GM19099 (cell line): ENCODE data around the gene RESF1.

ENCODE experiments used
- POLR2A ChIP-seq: IDR thresholded peaks from 3 replicates; pipeline ENCODE4 v1.6.1; 2011; ENCODE audit warnings: low read depth; ENCODE audit not compliant: insufficient read length; ENCODE audit errors: extremely low read depth

Gene RESF1, protein sequence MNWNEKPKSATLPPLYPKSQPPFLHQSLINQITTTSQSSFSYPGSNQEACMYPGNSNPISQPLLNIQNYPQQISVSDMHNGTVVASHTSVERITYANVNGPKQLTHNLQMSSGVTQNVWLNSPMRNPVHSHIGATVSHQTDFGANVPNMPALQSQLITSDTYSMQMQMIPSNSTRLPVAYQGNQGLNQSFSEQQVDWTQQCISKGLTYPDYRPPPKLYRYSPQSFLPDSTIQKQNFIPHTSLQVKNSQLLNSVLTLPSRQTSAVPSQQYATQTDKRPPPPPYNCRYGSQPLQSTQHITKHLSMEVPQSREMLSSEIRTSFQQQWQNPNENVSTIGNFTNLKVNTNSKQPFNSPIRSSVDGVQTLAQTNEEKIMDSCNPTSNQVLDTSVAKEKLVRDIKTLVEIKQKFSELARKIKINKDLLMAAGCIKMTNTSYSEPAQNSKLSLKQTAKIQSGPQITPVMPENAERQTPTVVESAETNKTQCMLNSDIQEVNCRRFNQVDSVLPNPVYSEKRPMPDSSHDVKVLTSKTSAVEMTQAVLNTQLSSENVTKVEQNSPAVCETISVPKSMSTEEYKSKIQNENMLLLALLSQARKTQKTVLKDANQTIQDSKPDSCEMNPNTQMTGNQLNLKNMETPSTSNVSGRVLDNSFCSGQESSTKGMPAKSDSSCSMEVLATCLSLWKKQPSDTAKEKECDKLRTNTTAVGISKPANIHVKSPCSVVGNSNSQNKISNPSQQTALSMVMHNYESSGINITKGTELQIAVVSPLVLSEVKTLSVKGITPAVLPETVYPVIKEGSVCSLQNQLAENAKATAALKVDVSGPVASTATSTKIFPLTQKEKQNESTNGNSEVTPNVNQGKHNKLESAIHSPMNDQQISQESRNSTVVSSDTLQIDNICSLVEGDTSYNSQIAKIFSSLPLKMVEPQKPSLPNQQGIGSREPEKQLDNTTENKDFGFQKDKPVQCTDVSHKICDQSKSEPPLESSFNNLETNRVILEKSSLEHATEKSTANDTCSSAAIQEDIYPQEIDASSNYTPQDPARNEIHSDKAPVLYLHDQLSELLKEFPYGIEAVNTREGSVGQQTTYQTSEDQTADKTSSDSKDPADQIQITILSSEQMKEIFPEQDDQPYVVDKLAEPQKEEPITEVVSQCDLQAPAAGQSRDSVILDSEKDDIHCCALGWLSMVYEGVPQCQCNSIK (N-terminal part only)

GRCh38 chr12:31959161-31959700 is at the start of gene RESF1:
Gene RESF1, plus strand, starts transcription at chr12:31959415. Its CDS starts 21,541 bp downstream, at chr12:31980956.
- peak; percentile 90 for TF ChIP-seq POLR2A

DNA sequence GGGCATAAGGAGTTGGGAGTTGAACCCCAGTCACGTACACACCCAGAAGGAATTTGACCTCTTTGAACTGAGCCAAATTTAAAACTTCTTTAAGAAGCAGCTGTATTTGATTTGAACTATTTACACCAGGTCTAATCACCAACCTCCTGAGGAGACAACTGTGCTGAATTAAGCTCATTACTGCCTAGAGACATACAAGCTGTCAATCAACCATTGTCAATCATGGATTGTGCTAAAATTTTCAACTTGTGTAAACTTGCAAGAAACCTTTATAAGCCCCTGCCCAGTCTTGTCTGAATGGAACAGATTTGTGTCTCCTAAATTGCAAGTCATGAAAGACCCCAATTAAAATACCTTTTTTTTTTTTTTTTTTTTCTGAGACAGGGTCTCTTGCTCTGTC is 44.3 kb upstream of the RESF1 start:
- TF ChIP-seq POLR2A, result no peak

GRCh38 chr12:31915446-31915845 is 43.8 kb upstream of the RESF1 start:
- TF ChIP-seq POLR2A, result no peak

- no peak for TF ChIP-seq POLR2A
These were observed 36.7 kb upstream of the RESF1 start for GRCh38 chr12:31922341-31923062.

DNA sequence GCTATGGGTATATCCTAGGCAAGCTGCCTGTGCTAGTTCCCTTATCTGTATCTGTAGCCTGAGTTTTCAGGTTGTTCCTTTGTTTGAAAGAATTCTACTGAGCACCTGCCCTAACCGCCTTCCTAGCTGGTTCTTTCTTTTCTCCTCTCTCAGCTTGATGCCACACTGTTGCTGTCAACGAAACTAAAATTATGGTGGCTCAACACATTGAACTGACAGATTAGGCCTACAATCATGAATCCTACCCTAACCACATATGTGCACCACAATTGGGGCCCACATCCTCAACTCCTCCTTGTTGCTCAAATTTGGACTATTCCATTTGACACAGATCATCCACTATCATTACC is 36.2 kb upstream of the RESF1 start:
- TF ChIP-seq POLR2A, result no peak

DNA sequence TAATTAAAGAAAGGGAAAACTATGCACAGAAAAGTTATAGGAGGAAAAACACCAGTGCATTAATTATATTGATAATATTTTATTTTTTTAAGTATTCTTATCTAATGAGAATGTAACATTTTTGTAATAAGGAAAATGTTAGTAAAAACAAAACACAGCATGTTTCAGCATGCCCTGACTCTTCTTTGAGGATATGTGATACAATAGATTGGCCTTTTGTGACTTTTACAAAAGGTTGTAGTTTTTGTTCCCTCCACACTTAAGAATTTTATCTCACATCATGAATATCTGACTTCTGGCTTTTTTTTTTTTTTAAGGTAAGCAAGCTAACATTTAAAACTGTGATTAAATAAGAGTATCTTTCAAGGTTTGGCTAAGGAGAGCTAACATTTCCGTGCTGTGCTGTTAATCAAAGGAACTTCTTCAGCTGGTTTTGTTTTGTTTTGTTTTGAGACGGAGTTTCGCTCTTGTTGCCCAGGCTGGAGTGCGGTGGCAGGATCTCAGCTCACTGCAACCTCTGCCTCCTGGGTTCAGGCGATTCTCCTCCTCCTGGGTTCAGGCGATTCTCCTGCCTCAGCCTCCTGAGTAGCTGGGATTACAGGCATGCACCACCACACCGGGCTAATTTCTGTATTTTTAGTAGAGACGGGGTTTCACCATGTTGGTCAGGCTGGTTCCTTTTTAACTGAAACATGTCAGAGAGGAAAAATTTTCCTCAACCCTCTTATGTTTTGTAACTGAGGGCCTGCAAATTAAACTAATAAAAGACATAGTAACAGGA is 30.8 kb upstream of the RESF1 start:
- TF ChIP-seq POLR2A, result no peak

- TF ChIP-seq POLR2A, result no peak
These were observed 30.1 kb upstream of the RESF1 start for GRCh38 chr12:31929027-31929526.

DNA sequence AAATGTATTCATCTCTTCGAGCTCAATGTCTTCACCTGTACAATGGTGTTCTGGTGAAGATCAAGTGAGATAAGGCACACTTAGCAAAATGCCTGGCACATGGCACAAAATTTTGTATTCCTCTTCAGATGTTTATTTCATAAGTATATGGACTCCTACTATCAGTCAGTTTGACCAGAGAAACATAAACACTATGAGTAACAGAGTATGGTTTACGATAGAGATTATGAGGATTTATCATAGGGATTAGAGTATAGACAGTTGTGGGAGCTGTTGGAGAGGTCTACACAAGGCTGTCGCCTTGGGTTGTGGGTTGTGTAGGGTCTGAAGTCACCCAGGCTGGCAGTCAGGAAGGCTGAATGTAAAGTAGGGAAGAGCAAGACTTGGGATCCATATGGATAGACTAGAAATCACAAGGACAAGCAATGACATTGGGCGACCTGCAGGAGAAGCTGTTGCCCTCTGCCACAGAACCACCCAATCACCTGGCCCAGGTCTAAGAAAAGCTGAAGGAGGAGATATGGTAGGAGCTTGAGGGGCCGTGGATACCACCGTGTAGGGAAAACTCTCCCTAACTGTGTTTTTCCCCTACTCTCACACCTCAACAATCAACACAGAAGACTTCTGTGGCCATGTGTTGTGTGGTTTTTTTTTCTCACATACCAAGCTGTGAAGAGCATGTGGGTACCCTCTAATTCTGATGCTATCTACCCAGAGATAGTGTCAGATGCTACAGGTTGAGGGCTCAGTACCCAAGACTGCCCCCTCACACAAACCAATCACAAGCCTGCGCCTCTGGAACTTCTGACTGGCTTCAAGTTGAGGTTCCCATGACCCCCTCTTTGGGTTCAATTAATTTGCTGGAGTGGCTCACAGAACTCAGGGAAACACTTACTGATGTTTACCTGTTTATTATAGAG is 27.2 kb upstream of the RESF1 start:
- no peak for TF ChIP-seq POLR2A

- TF ChIP-seq POLR2A, result no peak
These were observed 14.9 kb upstream of the RESF1 start for GRCh38 chr12:31944299-31944698.

- TF ChIP-seq POLR2A, result no peak
These were observed 11.2 kb upstream of the RESF1 start for GRCh38 chr12:31947971-31948370.

- no peak for TF ChIP-seq POLR2A
These were observed 9.1 kb upstream of the RESF1 start for GRCh38 chr12:31950088-31950487.

GRCh38 chr12:31950492-31950891 is 8.7 kb upstream of the RESF1 start:
- TF ChIP-seq POLR2A, result no peak
